ENCODE data around the gene TPPP. TPM values are rescaled to one million over a fixed set of nuclear protein-coding genes. Genes with fewer than 3 reads are reported as not detected.

TPPP gene
- total RNA-seq, 4 donors from 2014 or later, result 2.4 to 8.7 (median 3.2) TPM

DNA sequence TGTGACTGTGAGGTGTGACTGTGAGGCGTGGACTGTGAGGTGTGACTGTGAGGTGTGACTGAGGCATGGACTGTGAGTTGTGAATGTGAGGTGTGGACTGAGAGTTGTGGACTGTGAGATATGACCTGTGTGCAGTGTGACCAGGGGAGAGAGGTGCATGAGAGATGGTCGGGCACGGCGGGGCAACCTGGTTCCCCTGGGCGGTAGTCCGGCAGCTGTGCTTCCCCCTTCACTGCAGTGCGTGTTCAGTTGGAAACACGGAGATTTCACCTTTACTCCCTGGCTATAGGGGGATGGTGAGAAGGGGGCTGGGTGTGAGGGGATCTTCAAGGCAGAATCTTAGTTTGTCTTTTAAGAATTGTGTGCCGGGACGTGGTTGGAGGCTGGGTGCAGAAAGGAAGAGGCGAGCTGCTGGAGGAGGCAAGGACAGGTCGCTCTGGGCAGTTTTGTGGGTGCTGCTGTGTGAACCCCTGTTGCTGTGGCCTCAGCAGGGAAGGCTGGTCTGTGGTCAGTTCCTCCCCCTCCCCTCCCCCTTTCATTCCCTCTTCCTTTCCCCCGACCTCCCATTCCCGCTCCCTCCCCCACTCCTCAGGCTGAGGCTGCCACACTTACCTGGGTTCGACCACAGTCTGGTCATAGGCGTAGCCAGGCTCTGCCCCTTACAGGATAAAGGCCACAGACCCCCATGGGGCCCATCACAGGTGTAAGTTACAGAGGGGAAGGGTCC lies 41.7 kb downstream of the TPPP start:
- DNase-seq, result no peak
- Histone ChIP-seq H3K4me1 (no peaks in the 10 kb centered on the region), H3K36me3 (no peaks in the 10 kb centered on the region), H3K27ac (no peak overlapping the region), H3K9me3 (no peaks in the 10 kb centered on the region), H3K27me3 (no peaks in the 10 kb centered on the region), H3K4me3 (no peak overlapping the region)
- in situ Hi-C loops (cut with MboI; ENCODE audit: low sequenced_read_pairs in 4 of 4) (loop anchor here in 1 of 4 donors (10.0 kb wide), 1 partner anchor 253 kb away; no protein-coding TSS in a partner anchor), intact Hi-C loops (cut with DNase I; ENCODE audit: low total_unique reads) (no loop called here)
- TF ChIP-seq POLR2A (IDR thresholded peaks at IDR 0.05) (no peak), CTCF (IDR thresholded peaks at IDR 0.05 in 4 of 5, conservative IDR thresholded peaks at IDR 0.05 in 1 of 5) (no peak)
- no peak for ATAC-seq

DNA sequence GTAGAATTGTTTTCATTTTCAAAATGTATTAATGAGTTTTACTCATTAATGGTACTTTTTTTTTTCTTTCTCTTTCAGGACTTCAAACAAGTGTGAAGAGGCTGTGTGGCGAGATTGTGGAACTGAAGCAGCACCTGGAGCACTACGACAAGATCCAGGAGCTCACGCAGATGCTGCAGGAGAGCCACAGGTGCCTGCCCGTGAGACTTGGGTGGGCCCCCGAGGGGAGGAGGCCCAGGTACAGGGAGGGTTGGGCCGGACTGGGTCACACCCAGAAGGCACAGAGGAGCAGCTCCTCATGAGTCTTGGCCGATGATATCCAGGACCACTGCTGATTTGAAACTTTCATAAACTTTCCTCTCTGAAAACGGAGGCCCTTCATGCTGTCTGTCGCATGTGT lies 45.4 kb downstream of the TPPP start:
- TF ChIP-seq POLR2A (IDR thresholded peaks at IDR 0.05) (no peak), CTCF (IDR thresholded peaks at IDR 0.05 in 4 of 5, conservative IDR thresholded peaks at IDR 0.05 in 1 of 5) (no peak)
- Histone ChIP-seq H3K4me3 (no peak overlapping the region), H3K9me3 (no peaks in the 10 kb centered on the region), H3K36me3 (no peaks in the 10 kb centered on the region), H3K27me3 (no peaks in the 10 kb centered on the region), H3K4me1 (no peaks in the 10 kb centered on the region), H3K27ac (no peak overlapping the region)
- intact Hi-C loops (cut with DNase I; ENCODE audit: low total_unique reads), result no loop called here
- ATAC-seq, result no peak
- no peak for DNase-seq
- in situ Hi-C loops (cut with MboI; ENCODE audit: low sequenced_read_pairs in 4 of 4), result no loop called here

DNA sequence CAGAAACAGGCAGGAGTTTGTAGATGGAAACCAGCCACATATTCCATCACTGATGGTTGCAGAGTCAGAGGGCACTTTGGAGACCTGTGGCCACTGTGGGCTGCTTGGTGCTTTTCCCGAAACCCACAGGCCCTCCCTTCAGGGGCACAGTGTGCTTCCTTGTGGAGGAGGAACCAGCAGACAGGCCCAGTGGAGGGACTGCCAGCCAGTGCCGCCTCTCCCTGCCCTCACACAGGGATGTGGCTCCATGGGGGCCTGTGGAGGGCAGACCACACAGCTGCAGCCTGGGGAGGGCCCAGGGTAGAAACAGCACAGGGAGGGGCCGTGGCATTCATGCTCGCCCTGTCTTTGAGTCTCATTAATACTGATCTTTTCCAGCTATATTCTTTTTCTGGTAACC lies 45.8 kb downstream of the TPPP start:
- Histone ChIP-seq H3K27me3 (no peaks in the 10 kb centered on the region), H3K27ac (no peak overlapping the region), H3K9me3 (no peaks in the 10 kb centered on the region), H3K36me3 (no peaks in the 10 kb centered on the region), H3K4me1 (no peaks in the 10 kb centered on the region), H3K4me3 (no peak overlapping the region)
- DNase-seq (no peak), ATAC-seq (no peak)
- in situ Hi-C loops (cut with MboI; ENCODE audit: low sequenced_read_pairs in 4 of 4) (no loop called here), intact Hi-C loops (cut with DNase I; ENCODE audit: low total_unique reads) (no loop called here)
- TF ChIP-seq POLR2A (IDR thresholded peaks at IDR 0.05) (no peak), CTCF (IDR thresholded peaks at IDR 0.05 in 4 of 5, conservative IDR thresholded peaks at IDR 0.05 in 1 of 5) (no peak)

DNA sequence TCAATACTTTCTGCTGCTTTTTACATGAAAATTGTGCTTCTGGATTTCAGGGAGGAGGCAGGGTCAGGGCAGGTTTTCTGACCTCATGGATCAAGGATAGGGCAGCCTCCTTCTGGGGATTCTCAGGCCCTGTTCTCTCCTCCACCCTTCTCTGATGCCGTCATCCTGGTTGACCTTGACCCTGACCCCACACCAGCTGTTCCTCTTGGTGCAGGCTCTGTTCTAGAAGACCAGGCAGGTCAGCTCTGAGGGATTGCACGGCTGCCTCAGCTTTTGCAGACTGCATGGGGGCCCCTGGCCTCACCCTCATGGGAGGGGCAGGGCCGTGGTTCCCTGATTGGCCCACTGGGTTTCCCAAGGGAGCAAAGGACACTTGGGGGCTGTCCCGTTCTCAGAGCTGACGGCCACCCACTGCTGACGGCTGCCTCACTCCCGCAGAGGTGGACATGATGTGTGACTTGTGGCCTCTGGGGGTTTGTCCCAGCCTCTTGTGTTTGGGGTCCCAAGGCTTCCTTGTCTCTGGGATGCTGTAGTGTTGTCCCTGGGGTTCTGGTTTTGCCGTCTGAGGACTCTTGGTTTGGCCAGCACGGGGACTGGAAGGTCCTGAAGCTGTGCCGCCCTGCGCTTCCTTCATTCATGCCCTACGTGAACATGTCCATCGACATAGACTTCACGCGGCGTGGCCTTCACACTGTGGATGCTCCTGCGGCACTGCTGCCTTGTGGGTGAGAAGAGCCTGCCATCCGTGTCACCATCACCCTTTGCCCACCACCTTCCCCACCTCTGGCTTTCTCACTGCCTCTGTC lies 46.6 kb downstream of the TPPP start:
- in situ Hi-C loops (cut with MboI; ENCODE audit: low sequenced_read_pairs in 4 of 4) (no loop called here), intact Hi-C loops (cut with DNase I; ENCODE audit: low total_unique reads) (no loop called here)
- Histone ChIP-seq H3K4me1 (no peaks in the 10 kb centered on the region), H3K4me3 (no peak overlapping the region), H3K27me3 (no peaks in the 10 kb centered on the region), H3K36me3 (no peaks in the 10 kb centered on the region), H3K9me3 (no peaks in the 10 kb centered on the region), H3K27ac (no peak overlapping the region)
- DNase-seq (no peak), ATAC-seq (no peak)
- TF ChIP-seq CTCF (IDR thresholded peaks at IDR 0.05 in 4 of 5, conservative IDR thresholded peaks at IDR 0.05 in 1 of 5) (no peak), POLR2A (IDR thresholded peaks at IDR 0.05) (no peak)

Data from gastrocnemius medialis (tissue), 4 donors.